Astrocyte (in vitro differentiated cells and primary cell): ENCODE data around the gene SOX9.

Source experiments
- CTCF ChIP-seq: IDR thresholded peaks from 2 replicates; pipeline ENCODE4 v1.5.1; 2011; ENCODE audit warnings: low read depth, mild to moderate bottlenecking, inconsistent platforms, low read length, moderate library complexity; ENCODE audit not compliant: insufficient read depth
- EZH2 ChIP-seq: IDR thresholded peaks from 2 replicates; pipeline ENCODE4 v1.6.1; 2012; ENCODE audit warnings: mild to moderate bottlenecking, low read length, inconsistent platforms; ENCODE audit not compliant: insufficient read depth

- TF ChIP-seq EZH2 (no peak), CTCF (no peak)
These were observed 23.3 kb downstream of the SOX9 start for GRCh38 chr17:72144101-72144500.
